Mesothelial cell of epicardium (in vitro differentiated cells): ENCODE data around the gene SPP1. TPM values are rescaled to one million over a fixed set of nuclear protein-coding genes. Genes with fewer than 3 reads are reported as not detected.
A peak's percentile ranks its signal among the peaks of the same experiment; 100 is the strongest.

Experiments
- DNase-seq, 2 experiments: peaks; one replicate each; pipeline ENCODE4 v3.0.0; 2021; ENCODE audit warnings: low spot score in 2 of 2; ENCODE audit not compliant: unreplicated experiment in 2 of 2
- H3K27ac Mint-ChIP-seq: 2 replicates; pipeline ENCODE4 v1.8.0; 2021; ENCODE audit warnings: mixed read lengths
- H3K27me3 Mint-ChIP-seq: 2 replicates; pipeline ENCODE4 v1.8.0; 2021; ENCODE audit warnings: low read depth, mixed read lengths
- H3K36me3 Mint-ChIP-seq: 2 replicates; pipeline ENCODE4 v1.8.0; 2021; ENCODE audit warnings: mixed read lengths
- H3K4me1 Mint-ChIP-seq: 2 replicates; pipeline ENCODE4 v1.8.0; 2021; ENCODE audit warnings: mixed read lengths
- H3K4me3 Mint-ChIP-seq: 2 replicates; pipeline ENCODE4 v1.8.0; 2021; ENCODE audit warnings: mild to moderate bottlenecking, moderate library complexity, mixed read lengths
- H3K9me3 Mint-ChIP-seq: 2 replicates; pipeline ENCODE4 v1.8.0; 2021; ENCODE audit warnings: mixed read lengths
- CTCF ChIP-seq: fragments of 200-600 bp; sonication (generic); IDR thresholded peaks from one replicate; pipeline ENCODE4 v1.5.0; 2021; ENCODE audit warnings: antibody characterized with exemption; ENCODE audit not compliant: unreplicated experiment
- total RNA-seq: library from RNA; stranded (reverse); gene quantifications from 3 replicates; pipeline ENCODE4 v1.2.1, GENCODE V29; 2021

Gene SPP1
- 23.9 to 33.3 TPM (median 30.3 TPM) in 3 replicates for total RNA-seq

GRCh38 chr4:87975466-87975865 lies at the start of gene SPP1:
SPP1 (plus strand) TSS chr4:87975714; CDS start chr4:87976896, 1,182 bp downstream.
- Mint-ChIP-seq H3K36me3 (no peaks in the 10 kb centered on the region), H3K27me3 (peaks cover 4% of the 10 kb centered on the region), H3K9me3 (no peaks in the 10 kb centered on the region), H3K4me3 (peak within 1 kb of the TSS; percentile 34), H3K4me1 (peaks cover 20% of the 10 kb centered on the region), H3K27ac (no peak within 1 kb of the TSS)
- no peak for TF ChIP-seq CTCF
- DNase-seq: no peak

GRCh38 chr4:87926554-87927098 lies 48.9 kb upstream of the SPP1 start:
- Mint-ChIP-seq H3K4me1 (peaks cover 17% of the 10 kb centered on the region), H3K36me3 (peaks cover 7% of the 10 kb centered on the region), H3K4me3 (no peak overlapping the region), H3K27me3 (peaks cover 25% of the 10 kb centered on the region), H3K9me3 (peaks cover 14% of the 10 kb centered on the region), H3K27ac (no peak overlapping the region)
- no peak for DNase-seq
- no peak for TF ChIP-seq CTCF

- Mint-ChIP-seq H3K9me3 (peaks cover 22% of the 10 kb centered on the region), H3K27me3 (no peaks in the 10 kb centered on the region), H3K27ac (no peak overlapping the region), H3K4me3 (no peak overlapping the region), H3K36me3 (peaks cover 10% of the 10 kb centered on the region), H3K4me1 (peaks cover 6% of the 10 kb centered on the region)
- no peak for DNase-seq
- TF ChIP-seq CTCF: no peak
Observed at GRCh38 chr4:87930629-87931028, 44.9 kb upstream of the SPP1 start.

GRCh38 chr4:87931932-87932331 lies 43.6 kb upstream of the SPP1 start:
- TF ChIP-seq CTCF: no peak
- Mint-ChIP-seq H3K27me3 (no peaks in the 10 kb centered on the region), H3K9me3 (peaks cover 22% of the 10 kb centered on the region), H3K4me3 (no peak overlapping the region), H3K27ac (no peak overlapping the region), H3K4me1 (peaks cover 6% of the 10 kb centered on the region), H3K36me3 (peaks cover 10% of the 10 kb centered on the region)
- DNase-seq: no peak

- Mint-ChIP-seq H3K9me3 (peaks cover 19% of the 10 kb centered on the region), H3K27me3 (no peaks in the 10 kb centered on the region), H3K4me3 (no peak overlapping the region), H3K27ac (no peak overlapping the region), H3K36me3 (peaks cover 10% of the 10 kb centered on the region), H3K4me1 (peaks cover 4% of the 10 kb centered on the region)
- TF ChIP-seq CTCF: no peak
- DNase-seq: no peak
Observed at GRCh38 chr4:87932718-87933141, 42.8 kb upstream of the SPP1 start.

- Mint-ChIP-seq H3K4me1 (peaks cover 4% of the 10 kb centered on the region), H3K27me3 (no peaks in the 10 kb centered on the region), H3K27ac (no peak overlapping the region), H3K9me3 (peaks cover 19% of the 10 kb centered on the region), H3K4me3 (no peak overlapping the region), H3K36me3 (peaks cover 10% of the 10 kb centered on the region)
- TF ChIP-seq CTCF: no peak
- no peak for DNase-seq
Observed at GRCh38 chr4:87933337-87933736, 42.2 kb upstream of the SPP1 start.
